Muscle layer of colon (tissue), 2 donors: Measurements from ENCODE around the gene CDC42EP3.
A peak's percentile ranks its signal among the peaks of the same experiment; 100 is the strongest.

Experiments used
- H3K27ac ChIP-seq: one replicate; pipeline ENCODE4 v1.7.0; 2013; ENCODE audit warnings: low read depth, mild to moderate bottlenecking, low read length, moderate library complexity
- H3K27me3 ChIP-seq, 2 donors: one replicate each; pipeline ENCODE4 v1.7.0; 2013; ENCODE audit warnings: low read length in 2 of 2, mild to moderate bottlenecking in 2 of 2; ENCODE audit not compliant: insufficient read depth in 2 of 2, control insufficient read depth in 1 of 2
- H3K36me3 ChIP-seq: one replicate; pipeline ENCODE4 v1.7.0; 2013; ENCODE audit warnings: mild to moderate bottlenecking, low read length; ENCODE audit not compliant: insufficient read depth
- H3K4me1 ChIP-seq: one replicate; pipeline ENCODE4 v1.7.0; 2013; ENCODE audit warnings: mild to moderate bottlenecking, low read length; ENCODE audit not compliant: insufficient read depth
- H3K4me3 ChIP-seq, 2 donors: one replicate each; pipeline ENCODE4 v1.7.0; 2013; ENCODE audit warnings: low read length in 2 of 2, low read depth in 1 of 2, mild to moderate bottlenecking in 1 of 2, moderate library complexity in 1 of 2
- H3K9ac ChIP-seq: one replicate; pipeline ENCODE4 v1.7.0; 2013; ENCODE audit warnings: low read length
- H3K9me3 ChIP-seq: one replicate; pipeline ENCODE4 v1.7.0; 2013; ENCODE audit warnings: mild to moderate bottlenecking, low read length
- donor health status: abdominal sarcoma.
- donor health status: Adenocarcinoma of cecum.

CDC42EP3 gene

DNA sequence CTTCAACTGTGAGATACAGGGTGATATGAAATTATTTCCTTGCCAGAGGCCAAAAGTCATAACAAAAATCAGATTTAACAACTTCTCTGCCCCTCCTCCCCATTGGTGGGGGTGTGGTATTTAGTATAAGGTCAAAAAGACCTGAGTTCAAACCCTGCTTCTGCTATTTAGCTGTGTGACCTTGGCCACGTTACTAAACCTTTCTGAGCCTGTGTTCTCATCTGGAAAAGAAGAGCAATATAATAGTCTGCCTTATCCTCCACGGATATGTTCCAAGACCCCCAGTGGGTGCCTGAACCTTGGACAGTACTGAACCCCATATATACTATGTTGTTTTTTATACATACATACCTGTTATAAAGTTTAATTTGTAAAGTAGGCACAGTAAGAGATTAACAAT is 3.7 kb downstream of the CDC42EP3 start:
- H3K9me3 ChIP-seq, result no peaks in the 10 kb centered on the region
- peak overlapping the region in 1 of 2 donors; percentile 29 for H3K4me3 ChIP-seq
- H3K27ac ChIP-seq, result peak overlapping the region; percentile 21
- no peak overlapping the region for H3K9ac ChIP-seq
- H3K4me1 ChIP-seq, result peaks cover 61% of the 10 kb centered on the region
- H3K36me3 ChIP-seq, result peaks cover 11% of the 10 kb centered on the region
- no peaks in the 10 kb centered on the region for H3K27me3 ChIP-seq

DNA sequence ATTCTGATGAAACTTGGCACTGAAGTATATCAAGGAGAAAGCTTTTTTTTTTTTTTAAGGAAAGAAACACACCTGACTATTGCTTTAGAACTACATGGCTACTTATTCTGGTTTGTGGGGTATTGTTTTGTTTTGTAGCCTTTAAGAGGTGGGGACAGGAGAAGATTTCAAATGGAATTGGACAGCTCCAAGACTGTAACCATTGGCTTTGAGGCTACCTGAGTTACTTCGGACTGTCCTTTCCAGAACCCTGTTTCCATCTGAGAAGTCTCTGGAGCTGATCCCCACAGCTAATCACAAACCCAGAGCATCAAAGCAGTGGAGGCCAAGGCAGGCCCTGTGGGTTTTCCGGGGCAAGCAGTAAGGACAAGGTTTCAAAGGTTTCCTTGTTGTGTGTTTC is 4.7 kb downstream of the CDC42EP3 start:
- peaks cover 11% of the 10 kb centered on the region for H3K36me3 ChIP-seq
- H3K4me1 ChIP-seq, result peaks cover 69% of the 10 kb centered on the region
- peak overlapping the region; percentile 49 for H3K27ac ChIP-seq
- peak overlapping the region in 1 of 2 donors; percentile 29 for H3K4me3 ChIP-seq
- no peak overlapping the region for H3K9ac ChIP-seq
- H3K9me3 ChIP-seq, result no peaks in the 10 kb centered on the region
- H3K27me3 ChIP-seq, result no peaks in the 10 kb centered on the region

DNA sequence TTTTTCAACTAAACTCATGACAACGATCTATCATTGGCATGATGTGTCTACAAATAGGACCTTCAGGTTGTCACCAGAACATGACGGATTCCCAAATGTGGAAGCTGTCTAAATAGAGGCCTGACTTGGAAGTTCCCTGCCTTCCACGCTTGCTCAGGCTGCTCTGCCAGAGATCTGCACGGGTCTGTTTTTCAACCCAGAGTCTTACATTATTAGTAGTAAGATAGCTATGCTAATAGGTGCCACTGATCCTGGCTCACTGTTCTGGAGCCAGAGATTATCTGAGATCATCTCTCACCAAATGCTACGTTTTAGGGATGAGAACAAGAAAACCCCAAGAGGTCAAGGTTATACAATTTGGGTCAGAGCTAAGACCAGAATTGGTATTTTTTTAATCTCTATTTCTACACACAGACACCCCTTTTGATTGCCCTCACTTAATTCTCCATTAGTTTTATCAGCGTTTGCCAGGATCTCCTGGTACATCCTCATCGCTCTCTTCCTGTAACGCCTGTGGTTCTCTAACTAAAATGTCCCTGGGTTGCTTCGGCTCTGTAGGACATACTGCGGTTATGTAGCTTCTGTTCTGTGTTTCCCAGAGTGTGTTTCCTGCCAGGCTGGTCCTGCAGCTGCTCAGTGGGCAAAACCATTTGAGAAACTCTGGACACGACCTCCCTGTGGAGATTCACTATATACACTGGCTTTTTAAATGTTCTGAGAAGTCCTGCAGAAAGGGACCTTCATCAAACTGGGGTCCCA is 5.7 kb downstream of the CDC42EP3 start:
- Histone ChIP-seq H3K27me3 (no peaks in the 10 kb centered on the region), H3K9ac (peak overlapping the region; percentile 11), H3K9me3 (no peaks in the 10 kb centered on the region), H3K36me3 (peaks cover 11% of the 10 kb centered on the region), H3K4me3 (peak overlapping the region in 1 of 2 donors; percentile 26), H3K27ac (peak overlapping the region; percentile 54), H3K4me1 (peaks cover 78% of the 10 kb centered on the region)

DNA sequence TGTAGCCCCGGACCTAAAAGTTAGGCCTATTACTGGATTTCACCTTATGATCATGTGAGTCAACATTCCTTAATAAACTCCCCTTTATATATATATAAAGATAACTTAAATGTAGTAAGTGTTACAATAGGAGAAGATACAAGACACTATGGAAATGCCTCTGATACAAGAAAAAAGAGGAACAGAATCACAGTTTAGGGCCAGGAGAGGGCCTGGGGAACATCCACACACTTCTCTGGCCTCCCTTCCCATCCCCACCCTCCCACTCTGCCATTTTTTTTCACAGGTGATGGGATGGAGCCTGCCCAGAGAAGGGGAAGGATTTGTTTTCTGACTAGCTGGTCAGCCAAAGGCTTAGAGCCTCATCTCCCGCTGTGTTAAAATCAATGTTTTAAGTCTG is 6.4 kb downstream of the CDC42EP3 start:
- H3K9me3 ChIP-seq, result no peaks in the 10 kb centered on the region
- peaks cover 84% of the 10 kb centered on the region for H3K4me1 ChIP-seq
- no peaks in the 10 kb centered on the region for H3K27me3 ChIP-seq
- peaks cover 11% of the 10 kb centered on the region for H3K36me3 ChIP-seq
- H3K4me3 ChIP-seq, result no peak overlapping the region
- H3K27ac ChIP-seq, result peak overlapping the region; percentile 54
- H3K9ac ChIP-seq, result no peak overlapping the region

DNA sequence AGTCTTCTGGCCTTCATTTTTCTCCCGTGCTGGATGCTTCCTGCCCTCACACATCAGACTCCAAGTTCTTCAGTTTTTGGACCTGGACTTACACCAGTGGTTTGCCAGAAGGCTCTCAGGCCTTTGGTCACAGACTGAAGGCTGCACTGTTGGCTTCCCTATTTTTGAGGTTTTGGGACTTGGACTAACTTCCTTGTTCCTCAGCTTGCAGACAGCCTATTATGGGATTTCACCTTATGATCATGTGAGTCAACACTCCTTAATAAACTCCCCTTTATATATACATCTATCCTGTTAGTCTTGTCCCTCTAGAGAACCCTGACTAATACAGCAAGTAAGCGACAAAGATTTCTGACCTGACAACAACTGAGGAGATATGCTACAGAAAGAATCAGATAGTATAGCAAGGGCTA is 7.2 kb downstream of the CDC42EP3 start:
- no peak overlapping the region for H3K9ac ChIP-seq
- no peak overlapping the region for H3K4me3 ChIP-seq
- H3K9me3 ChIP-seq, result no peaks in the 10 kb centered on the region
- H3K27ac ChIP-seq, result peak overlapping the region; percentile 38
- peaks cover 11% of the 10 kb centered on the region for H3K36me3 ChIP-seq
- peaks cover 87% of the 10 kb centered on the region for H3K4me1 ChIP-seq
- no peaks in the 10 kb centered on the region for H3K27me3 ChIP-seq

DNA sequence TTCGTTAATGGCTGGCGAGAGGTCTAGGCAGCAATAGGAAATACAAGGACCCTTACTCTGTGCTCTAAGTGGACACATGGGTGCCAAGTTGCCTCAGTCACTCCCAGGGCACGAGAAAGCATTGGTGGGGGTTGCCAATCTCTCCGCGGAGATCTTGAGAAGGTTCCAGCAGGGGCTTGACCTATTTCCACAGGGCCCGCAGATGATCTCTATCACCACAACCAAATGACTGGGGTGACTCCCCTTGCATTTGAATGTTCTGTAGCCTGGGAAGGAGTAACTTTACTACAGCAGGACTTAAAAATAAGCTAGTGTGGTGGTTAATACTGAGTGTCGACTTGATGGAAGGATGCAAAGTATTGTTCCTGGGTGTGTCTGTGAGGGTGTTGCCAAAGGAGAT is 8.1 kb downstream of the CDC42EP3 start:
- peak overlapping the region; percentile 37 for H3K27ac ChIP-seq
- H3K36me3 ChIP-seq, result peaks cover 11% of the 10 kb centered on the region
- no peaks in the 10 kb centered on the region for H3K27me3 ChIP-seq
- H3K9me3 ChIP-seq, result no peaks in the 10 kb centered on the region
- no peak overlapping the region for H3K4me3 ChIP-seq
- H3K4me1 ChIP-seq, result peaks cover 92% of the 10 kb centered on the region
- no peak overlapping the region for H3K9ac ChIP-seq

DNA sequence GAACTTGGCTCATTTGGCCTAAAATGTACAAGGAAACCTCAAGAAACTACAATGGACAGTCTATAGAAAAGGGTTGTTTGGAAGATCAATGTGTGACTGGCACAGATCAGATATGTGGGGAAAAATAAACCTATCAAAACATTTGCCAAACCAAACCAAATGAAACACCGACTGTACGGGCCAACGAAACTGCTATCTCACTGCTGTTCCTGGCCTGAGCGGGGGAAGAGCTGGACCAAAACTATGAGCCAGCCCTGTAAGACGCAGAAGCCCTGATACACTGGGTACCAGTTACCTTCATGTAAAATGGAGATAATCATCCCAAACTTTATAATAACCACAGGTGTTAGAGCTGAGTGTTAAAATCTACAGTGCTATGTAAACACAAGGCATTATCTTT is 11.7 kb downstream of the CDC42EP3 start:
- Histone ChIP-seq H3K4me3 (no peak overlapping the region), H3K36me3 (peaks cover 7% of the 10 kb centered on the region)

DNA sequence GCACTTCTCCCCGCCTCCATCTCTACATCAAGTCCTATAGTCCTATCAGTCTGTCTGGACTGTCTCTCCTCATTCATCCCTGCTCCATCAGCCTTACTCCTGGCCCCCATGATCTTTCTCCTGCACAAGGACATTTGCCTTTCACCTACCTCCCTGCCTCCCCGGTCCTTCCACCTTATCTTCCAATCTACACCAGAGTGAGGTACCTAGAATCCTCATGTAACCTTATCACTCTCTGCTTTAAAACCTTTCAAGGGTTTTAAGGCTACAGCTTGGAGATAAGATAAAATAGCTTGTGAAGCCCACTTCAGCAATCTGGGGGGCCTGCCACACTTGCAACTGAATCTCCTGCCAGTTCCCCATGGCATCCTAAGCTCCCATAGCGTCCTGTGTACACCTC is 12.8 kb downstream of the CDC42EP3 start:
- H3K9me3 ChIP-seq, result no peaks in the 10 kb centered on the region
- H3K36me3 ChIP-seq, result peaks cover 7% of the 10 kb centered on the region
- H3K9ac ChIP-seq, result no peak overlapping the region
- H3K27ac ChIP-seq, result peak overlapping the region; percentile 19
- no peaks in the 10 kb centered on the region for H3K27me3 ChIP-seq
- no peak overlapping the region for H3K4me3 ChIP-seq
- peaks cover 95% of the 10 kb centered on the region for H3K4me1 ChIP-seq

More for the DNA sequence above, 11.7 kb downstream of the CDC42EP3 start:
- Histone ChIP-seq H3K27ac (peak overlapping the region; percentile 31), H3K4me1 (peaks cover 90% of the 10 kb centered on the region), H3K9ac (no peak overlapping the region), H3K9me3 (no peaks in the 10 kb centered on the region), H3K27me3 (no peaks in the 10 kb centered on the region)

DNA sequence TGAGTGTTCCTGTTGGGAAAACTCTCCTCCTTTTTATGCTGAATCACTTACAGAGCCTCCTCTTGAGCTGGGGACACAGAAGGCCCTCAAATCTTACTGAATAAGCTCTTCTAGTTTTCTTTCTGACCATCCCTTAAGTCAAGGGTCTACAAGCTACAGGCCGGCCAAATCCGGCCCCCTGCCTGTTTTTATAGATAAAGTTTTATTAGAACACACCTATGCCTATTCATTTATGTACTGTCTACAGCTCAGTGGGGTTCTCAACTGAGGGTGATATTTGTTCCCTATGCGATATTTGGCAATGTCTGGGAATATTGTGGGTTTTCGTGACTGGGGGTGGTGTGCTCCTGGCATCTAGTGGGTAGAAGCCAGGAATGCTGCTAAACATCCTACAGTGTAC is 14.0 kb downstream of the CDC42EP3 start:
- Histone ChIP-seq H3K9me3 (no peaks in the 10 kb centered on the region), H3K4me1 (peaks cover 93% of the 10 kb centered on the region), H3K27me3 (no peaks in the 10 kb centered on the region), H3K27ac (peak overlapping the region; percentile 48), H3K9ac (no peak overlapping the region), H3K36me3 (no peaks in the 10 kb centered on the region), H3K4me3 (no peak overlapping the region)

DNA sequence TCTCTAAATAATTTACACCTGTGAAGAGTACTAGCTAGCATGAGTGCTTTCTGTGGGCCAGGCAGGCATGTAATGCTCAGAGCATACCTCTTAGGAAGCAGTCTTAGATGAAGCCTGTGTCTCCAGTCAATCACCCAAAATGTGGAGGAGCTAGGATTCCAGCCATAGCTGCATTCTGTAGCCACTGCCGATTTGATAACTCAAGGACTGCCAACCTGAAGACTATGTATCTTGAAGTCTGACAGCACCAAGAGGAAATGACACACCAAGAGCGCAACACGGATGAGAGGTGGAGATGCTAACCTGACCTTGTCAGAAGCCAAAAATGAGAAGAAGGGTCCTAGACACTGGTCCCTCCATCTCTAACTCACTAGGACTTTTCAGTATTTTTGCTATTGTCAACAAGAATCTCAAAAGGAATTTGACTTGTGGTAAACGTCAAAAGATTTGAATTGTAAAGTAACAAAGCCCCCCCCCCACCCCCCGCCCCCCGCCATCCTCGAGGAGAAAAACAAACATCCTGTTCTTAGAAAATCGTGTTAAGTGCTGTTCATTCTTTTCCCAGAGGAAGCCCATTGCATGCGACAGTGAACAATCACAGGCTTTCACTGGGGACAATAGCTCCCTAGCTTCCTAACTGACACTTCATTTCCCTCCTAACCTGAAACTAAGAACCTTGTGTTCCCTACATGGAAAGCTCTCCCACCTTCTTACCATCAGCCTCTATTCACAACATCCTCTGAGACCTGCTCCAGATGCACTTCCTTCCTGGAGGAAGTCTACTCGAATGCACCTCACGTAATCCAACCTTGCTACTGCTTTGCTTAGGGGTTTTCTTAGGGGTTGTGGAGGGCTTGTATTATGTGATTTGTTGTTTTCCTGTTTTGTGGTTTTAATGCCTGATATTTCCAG is 14.7 kb downstream of the CDC42EP3 start:
- H3K9ac ChIP-seq, result no peak overlapping the region
- H3K9me3 ChIP-seq, result no peaks in the 10 kb centered on the region
- H3K36me3 ChIP-seq, result no peaks in the 10 kb centered on the region
- peak overlapping the region; percentile 48 for H3K27ac ChIP-seq
- H3K27me3 ChIP-seq, result no peaks in the 10 kb centered on the region
- H3K4me1 ChIP-seq, result peaks cover 90% of the 10 kb centered on the region
- H3K4me3 ChIP-seq, result no peak overlapping the region

DNA sequence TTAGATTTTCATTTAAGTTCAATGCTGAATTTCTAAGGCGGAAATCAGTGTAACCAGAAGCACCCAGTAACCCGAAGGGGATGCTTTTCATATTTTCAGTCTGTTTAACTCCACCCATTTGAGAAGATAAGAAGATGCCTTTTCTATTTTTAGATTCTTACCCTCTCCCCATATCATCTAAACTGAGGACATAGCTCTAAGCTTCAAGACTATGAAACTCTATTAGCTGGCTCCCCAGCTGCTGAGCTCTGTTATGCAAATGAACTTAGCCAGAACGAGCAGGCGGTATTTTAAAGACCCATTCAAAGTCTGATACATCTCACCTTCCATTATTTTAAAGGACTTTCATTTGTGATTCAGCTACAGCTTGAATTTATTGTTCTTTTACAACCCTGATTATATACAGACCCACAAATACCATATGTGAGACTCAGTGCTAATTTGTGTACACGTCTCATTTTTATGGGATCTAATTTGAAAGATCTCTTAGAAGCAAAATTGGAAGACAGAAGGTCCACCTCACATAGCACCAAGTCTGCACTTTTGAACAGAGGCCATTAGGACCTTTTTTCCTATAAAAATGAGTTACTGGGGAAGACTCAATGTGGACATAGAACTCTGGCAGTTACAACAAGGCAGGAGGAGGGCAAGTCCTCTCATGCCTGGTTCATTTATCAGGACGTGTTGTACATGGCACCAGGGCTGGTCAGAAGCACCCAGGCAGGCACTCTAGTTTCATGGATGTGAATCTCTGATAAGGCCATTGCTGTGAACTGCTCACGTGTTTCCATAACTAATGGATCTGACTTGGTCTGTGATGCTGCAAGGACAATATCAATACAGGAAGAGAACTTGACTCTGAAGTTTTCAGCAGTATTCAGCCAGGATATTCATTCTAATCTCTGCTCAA is 16.3 kb downstream of the CDC42EP3 start:
- Histone ChIP-seq H3K27ac (peak overlapping the region; percentile 84), H3K9me3 (no peaks in the 10 kb centered on the region), H3K27me3 (no peaks in the 10 kb centered on the region), H3K4me3 (no peak overlapping the region), H3K9ac (no peak overlapping the region), H3K4me1 (peaks cover 90% of the 10 kb centered on the region), H3K36me3 (no peaks in the 10 kb centered on the region)
